AG08395 (cell line): ENCODE results near the gene MBD3L3.
"Not testable (repeated sequence)": the region's sequence is repeated elsewhere in the genome, so short reads cannot be mapped to it uniquely, and the experiment has no call there.

Experiments used
- DNase-seq: peaks from one replicate; pipeline ENCODE4 v3.0.0; 2012; ENCODE audit warnings: mixed read lengths, low spot score

MBD3L3 gene

DNA sequence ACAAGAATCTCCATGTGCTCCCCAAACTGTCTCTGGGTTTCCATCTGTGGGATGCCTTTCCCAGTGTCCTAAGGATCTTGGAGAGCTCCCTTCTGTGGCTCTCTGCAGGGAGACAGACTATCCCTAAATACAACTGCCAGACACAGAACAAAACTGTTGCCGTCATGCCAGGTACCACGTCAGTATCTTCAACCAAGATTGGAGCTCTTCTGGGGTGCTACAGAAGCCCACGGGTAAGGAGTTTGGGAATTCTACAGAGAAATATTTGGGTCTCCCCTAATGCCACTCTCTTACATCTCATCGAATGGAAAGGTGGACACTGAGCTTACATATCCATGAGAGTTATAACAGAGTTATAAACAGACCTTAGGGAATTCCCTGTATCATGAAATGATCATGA is 4.9 kb upstream of the MBD3L3 start:
- DNase-seq, result no peak

DNA sequence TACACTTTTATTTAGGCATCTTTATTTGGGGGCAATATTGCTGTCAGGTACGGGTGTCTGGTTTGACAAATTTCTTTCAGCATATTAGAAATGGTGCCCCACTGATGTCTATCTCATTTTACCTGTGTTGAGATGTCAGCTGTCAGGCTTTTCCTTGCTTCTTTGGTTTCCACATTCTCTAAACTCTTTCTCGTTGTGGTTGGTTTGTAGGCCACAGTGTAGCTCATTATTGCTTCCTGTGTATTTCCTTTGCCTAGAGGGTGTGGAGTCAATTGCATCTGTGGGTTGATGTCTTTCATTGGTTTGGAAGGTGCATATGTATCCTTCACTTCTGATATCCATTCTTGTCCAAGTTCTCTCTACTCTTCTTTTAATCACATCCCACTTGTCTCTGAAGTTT is 1.5 kb upstream of the MBD3L3 start:
- DNase-seq, result not testable (repeated sequence)

DNA sequence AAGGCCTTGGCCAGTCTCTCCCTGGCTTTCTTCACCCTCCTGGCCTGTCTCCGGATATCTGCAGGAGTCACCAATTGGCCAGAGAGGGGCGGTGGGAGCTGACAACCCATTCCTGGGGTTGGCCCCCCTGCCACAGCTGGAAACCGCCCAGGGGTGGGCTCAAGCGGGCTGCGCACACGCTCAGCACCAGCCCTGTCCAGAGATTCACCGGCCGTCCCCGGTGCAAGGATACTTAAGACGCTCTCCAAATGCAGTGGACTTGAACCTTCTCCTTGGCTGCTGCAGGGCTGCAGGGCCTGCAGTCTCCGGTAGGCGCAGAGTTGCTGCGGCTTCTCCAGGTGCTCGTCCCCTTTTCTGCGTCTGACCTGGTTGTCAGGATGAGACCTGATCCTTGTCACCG is 2.1 kb downstream of the MBD3L3 start:
- not testable (repeated sequence) for DNase-seq

DNA sequence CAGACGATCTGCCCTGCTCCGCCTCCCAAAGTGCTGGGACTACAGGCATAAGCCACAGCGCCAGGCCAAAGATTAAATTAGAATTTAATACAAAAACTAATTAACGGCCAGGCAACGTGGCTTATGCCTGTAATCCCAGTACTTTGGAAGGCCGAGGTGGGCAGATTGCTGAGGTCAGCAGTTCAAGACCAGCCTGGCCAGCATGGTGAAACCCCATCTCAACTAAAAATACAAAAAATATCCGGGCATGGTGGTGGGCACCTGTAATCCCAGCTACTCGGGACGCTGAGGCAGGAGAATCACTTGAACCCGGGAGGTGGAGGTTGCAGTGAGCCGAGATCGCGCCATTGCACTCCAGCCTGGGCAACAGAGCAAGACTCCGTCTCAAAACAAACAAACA is 2.8 kb downstream of the MBD3L3 start:
- DNase-seq, result not testable (repeated sequence)

DNA sequence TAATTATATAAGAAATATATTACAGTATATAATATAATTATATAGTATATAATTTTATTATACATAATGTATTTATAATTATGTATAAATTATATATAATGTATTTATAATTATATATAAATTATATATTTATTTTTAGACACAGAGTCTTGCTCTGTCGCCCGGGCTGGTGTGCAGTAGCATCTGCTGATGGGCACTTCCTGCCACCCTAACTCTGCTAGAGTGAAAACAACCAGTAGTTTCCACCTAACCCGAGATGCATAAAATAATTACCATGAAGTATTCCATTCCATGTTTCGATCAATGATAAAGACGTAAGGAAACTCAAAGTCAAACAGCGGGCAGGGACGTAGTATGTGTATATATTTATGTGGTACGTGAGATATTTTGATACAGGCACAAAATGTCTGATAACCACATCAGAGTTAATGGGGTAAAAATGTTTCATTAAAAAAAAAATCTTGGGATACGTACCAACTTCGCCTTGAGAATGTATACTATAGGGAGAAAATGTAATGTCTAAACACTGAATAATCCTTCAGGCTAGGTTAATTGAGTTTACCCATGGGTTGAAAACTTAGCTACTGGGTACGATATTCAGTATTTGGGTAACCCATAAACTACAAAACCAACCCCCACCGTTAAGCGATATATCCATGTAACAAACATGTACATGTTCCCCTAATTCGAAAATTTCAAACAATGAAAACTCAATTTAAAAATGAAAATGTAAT is 3.7 kb downstream of the MBD3L3 start:
- not testable (repeated sequence) for DNase-seq

DNA sequence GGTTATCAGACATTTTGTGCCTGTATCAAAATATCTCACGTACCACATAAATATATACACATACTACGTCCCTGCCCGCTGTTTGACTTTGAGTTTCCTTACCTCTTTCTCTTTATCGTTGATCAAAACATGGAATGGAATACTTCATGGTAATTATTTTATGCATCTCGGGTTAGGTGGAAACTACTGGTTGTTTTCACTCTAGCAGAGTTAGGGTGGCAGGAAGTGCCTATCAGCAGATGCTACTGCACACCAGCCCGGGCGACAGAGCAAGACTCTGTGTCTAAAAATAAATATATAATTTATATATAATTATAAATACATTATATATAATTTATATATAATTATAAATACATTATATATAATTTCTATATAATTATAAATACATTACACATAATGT is 5.6 kb downstream of the MBD3L3 start:
- not testable (repeated sequence) for DNase-seq

DNA sequence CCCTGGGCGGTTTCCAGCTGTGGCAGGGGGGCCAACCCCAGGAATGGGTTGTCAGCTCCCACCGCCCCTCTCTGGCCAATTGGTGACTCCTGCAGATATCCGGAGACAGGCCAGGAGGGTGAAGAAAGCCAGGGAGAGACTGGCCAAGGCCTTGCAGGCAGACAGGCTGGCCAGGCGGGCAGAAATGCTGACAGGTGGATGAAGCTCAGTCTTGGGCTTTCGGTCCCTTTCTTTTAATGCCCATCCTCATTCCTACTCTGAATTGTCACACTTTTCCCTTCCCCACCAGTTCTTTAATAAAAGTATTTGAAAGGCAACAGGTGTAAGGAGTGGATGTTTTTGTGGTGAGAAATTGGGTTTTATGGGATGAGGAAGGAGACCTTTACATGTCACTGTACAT is 7.1 kb downstream of the MBD3L3 start:
- DNase-seq, result not testable (repeated sequence)

DNA sequence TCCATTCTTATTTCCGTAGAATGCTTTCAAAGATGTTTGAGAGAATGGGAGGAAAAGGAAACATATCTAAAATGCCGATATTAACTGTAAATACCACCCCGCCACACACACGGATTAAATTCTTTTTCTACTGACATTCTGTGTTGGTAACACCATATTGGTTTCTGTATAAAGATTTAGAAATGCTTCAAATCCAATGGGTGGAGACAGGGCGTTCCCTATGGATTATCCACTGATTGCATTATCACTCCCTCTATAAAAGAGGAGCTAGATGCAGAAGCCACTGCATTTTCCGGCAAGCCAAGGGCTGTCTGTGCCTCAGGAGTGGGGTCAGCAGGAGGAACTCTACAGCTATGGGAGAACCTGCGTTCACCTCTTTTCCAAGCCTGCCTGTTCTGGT is 9.5 kb downstream of the MBD3L3 start, which contains the start of gene MBD3L2:
Gene MBD3L2, plus strand, starts transcription at position 301 of the 400 bp plus-strand sequence. Its CDS starts 53 bp downstream, at position 354.
- DNase-seq, result not testable (repeated sequence)

DNA sequence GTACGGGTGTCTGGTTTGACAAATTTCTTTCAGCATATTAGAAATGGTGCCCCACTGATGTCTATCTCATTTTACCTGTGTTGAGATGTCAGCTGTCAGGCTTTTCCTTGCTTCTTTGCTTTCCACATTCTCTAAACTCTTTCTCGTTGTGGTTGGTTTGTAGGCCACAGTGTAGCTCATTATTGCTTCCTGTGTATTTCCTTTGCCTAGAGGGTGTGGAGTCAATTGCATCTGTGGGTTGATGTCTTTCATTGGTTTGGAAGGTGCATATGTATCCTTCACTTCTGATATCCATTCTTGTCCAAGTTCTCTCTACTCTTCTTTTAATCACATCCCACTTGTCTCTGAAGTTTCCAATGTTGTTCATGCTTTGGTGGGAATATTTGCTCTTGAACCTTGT is 16.9 kb downstream of the MBD3L3 start:
- not testable (repeated sequence) for DNase-seq

DNA sequence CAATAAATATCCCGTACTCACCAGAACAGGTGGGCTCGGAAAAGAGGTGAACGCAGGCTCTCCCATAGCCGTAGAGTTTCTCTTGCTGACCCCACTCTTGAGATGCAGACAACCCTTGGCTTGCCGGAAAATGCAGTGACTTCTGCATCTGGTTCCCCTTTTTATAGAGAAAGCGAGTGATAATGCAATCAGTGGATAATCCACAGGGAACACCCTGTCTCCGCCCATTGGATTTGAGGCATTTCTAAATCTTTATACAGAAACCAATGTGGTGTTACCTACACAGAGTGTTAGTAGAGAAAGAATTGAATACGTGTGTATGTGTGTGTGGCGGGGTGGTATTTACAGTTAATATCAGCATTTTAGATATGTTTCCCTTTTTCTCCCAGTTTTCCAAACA is 18.4 kb downstream of the MBD3L3 start, which contains the start of gene MBD3L4:
Gene MBD3L4, minus strand, starts transcription at position 101 of the 400 bp plus-strand sequence. Its CDS starts 35 bp downstream, at position 66.
- not testable (repeated sequence) for DNase-seq

DNA sequence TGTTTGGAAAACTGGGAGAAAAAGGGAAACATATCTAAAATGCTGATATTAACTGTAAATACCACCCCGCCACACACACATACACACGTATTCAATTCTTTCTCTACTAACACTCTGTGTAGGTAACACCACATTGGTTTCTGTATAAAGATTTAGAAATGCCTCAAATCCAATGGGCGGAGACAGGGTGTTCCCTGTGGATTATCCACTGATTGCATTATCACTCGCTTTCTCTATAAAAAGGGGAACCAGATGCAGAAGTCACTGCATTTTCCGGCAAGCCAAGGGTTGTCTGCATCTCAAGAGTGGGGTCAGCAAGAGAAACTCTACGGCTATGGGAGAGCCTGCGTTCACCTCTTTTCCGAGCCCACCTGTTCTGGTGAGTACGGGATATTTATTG is 28.2 kb downstream of the MBD3L3 start, which contains the start of gene MBD3L5:
Gene MBD3L5, plus strand, starts transcription at position 301 of the 400 bp plus-strand sequence. Its CDS starts 34 bp downstream, at position 335.
- not testable (repeated sequence) for DNase-seq

DNA sequence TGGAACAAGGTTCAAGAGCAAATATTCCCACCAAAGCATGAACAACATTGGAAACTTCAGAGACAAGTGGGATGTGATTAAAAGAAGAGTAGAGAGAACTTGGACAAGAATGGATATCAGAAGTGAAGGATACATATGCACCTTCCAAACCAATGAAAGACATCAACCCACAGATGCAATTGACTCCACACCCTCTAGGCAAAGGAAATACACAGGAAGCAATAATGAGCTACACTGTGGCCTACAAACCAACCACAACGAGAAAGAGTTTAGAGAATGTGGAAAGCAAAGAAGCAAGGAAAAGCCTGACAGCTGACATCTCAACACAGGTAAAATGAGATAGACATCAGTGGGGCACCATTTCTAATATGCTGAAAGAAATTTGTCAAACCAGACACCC is 29.7 kb downstream of the MBD3L3 start:
- DNase-seq, result not testable (repeated sequence)

DNA sequence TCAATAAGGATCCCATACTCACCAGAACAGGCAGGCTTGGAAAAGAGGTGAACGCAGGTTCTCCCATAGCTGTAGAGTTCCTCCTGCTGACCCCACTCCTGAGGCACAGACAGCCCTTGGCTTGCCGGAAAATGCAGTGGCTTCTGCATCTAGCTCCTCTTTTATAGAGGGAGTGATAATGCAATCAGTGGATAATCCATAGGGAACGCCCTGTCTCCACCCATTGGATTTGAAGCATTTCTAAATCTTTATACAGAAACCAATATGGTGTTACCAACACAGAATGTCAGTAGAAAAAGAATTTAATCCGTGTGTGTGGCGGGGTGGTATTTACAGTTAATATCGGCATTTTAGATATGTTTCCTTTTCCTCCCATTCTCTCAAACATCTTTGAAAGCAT is 37.1 kb downstream of the MBD3L3 start, which contains the start of gene MBD3L2B:
Gene MBD3L2B, minus strand, starts transcription at position 101 of the 400 bp plus-strand sequence. Its CDS starts 34 bp downstream, at position 67.
- not testable (repeated sequence) for DNase-seq

DNA sequence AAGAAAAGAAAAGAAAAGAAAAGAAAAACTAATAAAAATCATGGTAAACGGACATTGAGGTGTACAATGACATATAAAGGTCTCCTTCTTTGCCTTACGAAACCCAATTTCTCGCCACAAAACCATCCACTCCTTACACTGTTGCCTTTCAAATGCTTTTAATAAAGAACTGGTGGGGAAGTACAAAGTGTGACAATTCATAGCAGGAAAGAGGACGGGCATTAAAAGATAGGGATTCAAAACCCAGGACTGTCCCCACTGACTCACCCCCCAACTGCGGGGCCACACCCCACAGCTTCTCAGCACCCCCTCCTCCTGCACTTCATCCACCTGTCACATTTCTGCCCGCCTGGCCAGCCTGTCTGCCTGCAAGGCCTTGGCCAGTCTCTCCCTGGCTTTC is 39.6 kb downstream of the MBD3L3 start:
- DNase-seq, result no peak

DNA sequence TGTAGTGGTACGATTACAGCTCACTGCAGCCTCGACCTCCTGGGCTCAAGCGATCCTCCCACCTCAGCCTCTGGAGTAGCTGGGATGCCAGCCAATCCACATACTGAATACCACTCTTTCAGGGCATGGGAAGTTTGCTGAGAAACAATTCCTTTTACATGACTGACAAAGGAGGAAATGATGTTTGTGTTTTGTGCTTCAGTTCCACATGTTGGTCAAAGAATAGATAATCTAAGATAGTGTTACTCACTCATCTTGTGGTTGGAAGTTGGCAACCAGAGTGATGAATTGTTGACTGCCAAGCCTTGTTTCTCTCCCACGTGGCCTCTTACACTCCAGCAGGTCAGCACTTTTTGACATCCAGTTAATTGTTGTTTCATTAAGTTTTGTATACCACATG is 44.8 kb downstream of the MBD3L3 start:
- DNase-seq, result no peak

DNA sequence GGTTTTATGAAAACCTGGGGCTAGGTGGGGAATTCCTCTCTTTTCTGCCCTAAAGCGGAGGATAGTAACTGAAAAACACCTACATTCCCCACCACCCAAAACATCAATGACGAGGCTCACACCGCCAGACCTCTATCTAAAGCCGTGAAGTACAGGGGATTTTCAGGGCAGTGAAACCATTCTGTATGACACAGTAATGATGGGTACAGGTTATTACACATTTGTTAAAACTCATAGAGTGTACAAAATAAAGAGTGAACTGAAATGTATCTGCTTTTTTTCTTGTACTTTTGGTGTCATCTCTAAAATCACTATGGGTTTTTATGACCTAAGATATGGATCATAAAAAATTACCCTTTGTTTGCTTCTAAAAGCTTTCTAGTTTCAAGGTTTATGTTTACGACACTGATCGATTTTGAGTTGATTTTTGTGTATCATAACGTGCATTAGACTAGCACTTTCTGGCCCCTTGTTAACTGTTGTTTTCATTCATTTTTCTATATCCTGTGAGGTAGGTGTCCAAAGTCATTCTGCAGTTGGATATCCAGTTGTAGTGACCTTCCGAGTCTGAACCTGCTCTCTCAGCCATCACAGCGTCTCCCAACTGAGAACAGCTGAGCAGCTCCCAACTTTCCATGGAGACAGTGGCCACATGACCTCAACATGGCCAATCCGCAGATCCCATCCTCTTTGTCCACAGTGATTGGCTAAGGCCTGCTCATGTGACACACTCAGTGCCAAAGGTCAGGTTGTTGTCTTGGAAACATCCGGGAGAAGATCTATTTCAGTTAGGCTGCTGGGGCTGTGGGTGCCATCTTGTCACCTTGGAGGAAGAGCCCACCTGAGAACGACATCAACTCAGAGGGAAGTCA is 47.5 kb downstream of the MBD3L3 start:
- no peak for DNase-seq

DNA sequence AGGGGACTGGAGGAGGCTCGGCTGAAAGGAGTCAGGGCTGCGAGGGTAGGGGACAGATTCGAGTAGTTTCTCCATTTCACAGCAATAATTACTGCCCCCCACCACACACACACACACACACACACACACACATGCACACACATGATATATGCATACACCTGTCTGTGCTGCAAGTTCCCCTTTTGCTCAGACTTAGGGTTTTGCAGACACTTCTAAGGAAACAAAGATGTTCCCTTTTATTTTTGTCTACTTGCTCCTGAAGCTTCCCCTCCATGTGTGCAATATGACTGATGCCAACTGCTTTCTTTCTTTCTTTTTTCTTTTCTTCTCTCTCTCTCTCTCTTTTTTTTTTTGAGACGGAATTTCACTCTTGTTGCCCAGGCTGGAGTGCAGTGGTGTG is 50.6 kb downstream of the MBD3L3 start:
- no peak for DNase-seq
